ENCODE measurements around the gene HIPK1. TPM values are rescaled to one million over a fixed set of nuclear protein-coding genes. Genes with fewer than 3 reads are reported as not detected.
A peak's percentile ranks its signal among the peaks of the same experiment; 100 is the strongest.

Gene HIPK1
- total RNA-seq, 4 donors from 2014 or later, result 60.6 to 89.9 (median 76.5) TPM

DNA sequence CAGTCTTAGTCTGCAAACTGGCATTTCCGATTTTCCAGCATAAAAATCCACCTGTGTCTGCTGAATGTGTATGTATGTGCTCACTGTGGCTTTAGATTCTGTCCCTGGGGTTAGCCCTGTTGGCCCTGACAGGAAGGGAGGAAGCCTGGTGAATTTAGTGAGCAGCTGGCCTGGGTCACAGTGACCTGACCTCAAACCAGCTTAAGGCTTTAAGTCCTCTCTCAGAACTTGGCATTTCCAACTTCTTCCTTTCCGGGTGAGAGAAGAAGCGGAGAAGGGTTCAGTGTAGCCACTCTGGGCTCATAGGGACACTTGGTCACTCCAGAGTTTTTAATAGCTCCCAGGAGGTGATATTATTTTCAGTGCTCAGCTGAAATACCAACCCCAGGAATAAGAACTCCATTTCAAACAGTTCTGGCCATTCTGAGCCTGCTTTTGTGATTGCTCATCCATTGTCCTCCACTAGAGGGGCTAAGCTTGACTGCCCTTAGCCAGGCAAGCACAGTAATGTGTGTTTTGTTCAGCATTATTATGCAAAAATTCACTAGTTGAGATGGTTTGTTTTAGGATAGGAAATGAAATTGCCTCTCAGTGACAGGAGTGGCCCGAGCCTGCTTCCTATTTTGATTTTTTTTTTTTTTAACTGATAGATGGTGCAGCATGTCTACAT lies 47.6 kb downstream of the HIPK1 start:
- WGBS, result 63% methylated on average over 4 of the region's 4 CpGs
- Histone ChIP-seq H3K36me3 (peaks cover 18 to 41% (median 27%) of the 10 kb centered on the region in 4 donors), H3K27ac (replicated peaks in 1 of 4) (peak overlapping the region; percentile 15 to 54 (median 40)), H3K9me3 (no peaks in the 10 kb centered on the region), H3K4me1 (peaks cover 26 to 69% (median 62%) of the 10 kb centered on the region in 4 donors), H3K4me3 (no peak overlapping the region), H3K27me3 (no peaks in the 10 kb centered on the region)
- DNase-seq (ENCODE audit: extremely low spot score), result no peak
- intact Hi-C loops (cut with DNase I), result loop anchor here (5.0 to 10.0 kb wide), 3 partner anchors 64 to 241 kb away; no protein-coding TSS in a partner anchor
- TF ChIP-seq EP300 (IDR thresholded peaks at IDR 0.05) (no peak), POLR2A (IDR thresholded peaks at IDR 0.05; ENCODE audit: low read depth) (no peak), POLR2AphosphoS5 (IDR thresholded peaks at IDR 0.05) (peak in 1 of 2 donors; percentile 7)
- TF ChIP-seq, protein P1, sequence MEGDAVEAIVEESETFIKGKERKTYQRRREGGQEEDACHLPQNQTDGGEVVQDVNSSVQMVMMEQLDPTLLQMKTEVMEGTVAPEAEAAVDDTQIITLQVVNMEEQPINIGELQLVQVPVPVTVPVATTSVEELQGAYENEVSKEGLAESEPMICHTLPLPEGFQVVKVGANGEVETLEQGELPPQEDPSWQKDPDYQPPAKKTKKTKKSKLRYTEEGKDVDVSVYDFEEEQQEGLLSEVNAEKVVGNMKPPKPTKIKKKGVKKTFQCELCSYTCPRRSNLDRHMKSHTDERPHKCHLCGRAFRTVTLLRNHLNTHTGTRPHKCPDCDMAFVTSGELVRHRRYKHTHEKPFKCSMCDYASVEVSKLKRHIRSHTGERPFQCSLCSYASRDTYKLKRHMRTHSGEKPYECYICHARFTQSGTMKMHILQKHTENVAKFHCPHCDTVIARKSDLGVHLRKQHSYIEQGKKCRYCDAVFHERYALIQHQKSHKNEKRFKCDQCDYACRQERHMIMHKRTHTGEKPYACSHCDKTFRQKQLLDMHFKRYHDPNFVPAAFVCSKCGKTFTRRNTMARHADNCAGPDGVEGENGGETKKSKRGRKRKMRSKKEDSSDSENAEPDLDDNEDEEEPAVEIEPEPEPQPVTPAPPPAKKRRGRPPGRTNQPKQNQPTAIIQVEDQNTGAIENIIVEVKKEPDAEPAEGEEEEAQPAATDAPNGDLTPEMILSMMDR (IDR thresholded peaks at IDR 0.05), result peak; percentile 26 to 44 (median 30)

DNA sequence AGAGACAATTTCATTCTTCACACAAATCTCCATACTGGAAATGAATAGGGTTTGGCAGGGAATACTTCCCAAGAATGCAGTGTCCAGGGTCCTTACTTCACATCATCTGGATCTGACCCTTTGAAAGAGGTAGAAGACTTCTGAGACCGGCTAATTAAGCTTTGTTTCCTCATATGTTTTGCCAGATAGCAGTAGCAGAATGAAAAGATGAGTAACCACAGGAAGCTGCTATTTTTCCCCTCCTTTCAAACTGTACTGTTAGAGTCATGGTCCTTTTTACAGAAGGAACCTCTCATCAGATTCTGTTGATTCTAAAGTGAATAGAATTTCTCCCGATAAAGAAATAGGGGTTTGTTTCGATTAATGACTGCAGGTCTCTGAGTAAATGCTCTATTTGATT lies 48.8 kb downstream of the HIPK1 start:
- H3K4me3 ChIP-seq, result no peak overlapping the region
- H3K36me3 ChIP-seq, result peaks cover 6 to 30% (median 16%) of the 10 kb centered on the region in 4 donors
- DNase-seq (ENCODE audit: extremely low spot score), result no peak
- TF ChIP-seq, protein P1 (IDR thresholded peaks at IDR 0.05), result no peak
- TF ChIP-seq POLR2A (IDR thresholded peaks at IDR 0.05; ENCODE audit: low read depth), result no peak
- TF ChIP-seq POLR2AphosphoS5 (IDR thresholded peaks at IDR 0.05), result no peak
- no peak for TF ChIP-seq EP300 (IDR thresholded peaks at IDR 0.05)
- 66% methylated on average over 3 of the region's 3 CpGs for WGBS
- no peaks in the 10 kb centered on the region for H3K9me3 ChIP-seq
- peak overlapping the region in 2 of 4 donors; percentile 77 to 78 for H3K27ac ChIP-seq (replicated peaks in 1 of 4)
- intact Hi-C loops (cut with DNase I), result loop anchor here (2.0 to 10.0 kb wide), 4 partner anchors 66 to 305 kb away; no protein-coding TSS in a partner anchor
- H3K4me1 ChIP-seq, result peaks cover 32 to 80% (median 73%) of the 10 kb centered on the region in 4 donors
- no peaks in the 10 kb centered on the region for H3K27me3 ChIP-seq

- no peaks in the 10 kb centered on the region for H3K9me3 ChIP-seq
- WGBS, result 9% methylated on average over 13 of the region's 13 CpGs
- H3K4me3 ChIP-seq, result peak within 1 kb of the TSS; percentile 46 to 54 (median 48)
- H3K36me3 ChIP-seq, result peaks cover 0 to 18% (median 6%) of the 10 kb centered on the region in 4 donors
- intact Hi-C loops (cut with DNase I), result loop anchor here (2.0 to 10.0 kb wide), 4 partner anchors 67 to 304 kb away; no protein-coding TSS in a partner anchor
- peaks cover 43 to 92% (median 85%) of the 10 kb centered on the region in 4 donors for H3K4me1 ChIP-seq
- DNase-seq (ENCODE audit: extremely low spot score), result peak; percentile 97
- TF ChIP-seq, protein P1 (IDR thresholded peaks at IDR 0.05), result peak; percentile 70 to 72 (median 71)
- TF ChIP-seq EP300 (IDR thresholded peaks at IDR 0.05), result no peak
- TF ChIP-seq POLR2AphosphoS5 (IDR thresholded peaks at IDR 0.05), result peak; percentile 38 to 80
- H3K27ac ChIP-seq (replicated peaks in 1 of 4), result peak within 1 kb of the TSS; percentile 77 to 84 (median 80)
- no peaks in the 10 kb centered on the region for H3K27me3 ChIP-seq
These were observed 50.0 kb downstream of the HIPK1 start, which contains the start of gene OLFML3 for GRCh38 chr1:113978863-113979702. OLFML3 (plus strand) TSS chr1:113979474; CDS start chr1:113979517, 43 bp downstream.

DNA sequence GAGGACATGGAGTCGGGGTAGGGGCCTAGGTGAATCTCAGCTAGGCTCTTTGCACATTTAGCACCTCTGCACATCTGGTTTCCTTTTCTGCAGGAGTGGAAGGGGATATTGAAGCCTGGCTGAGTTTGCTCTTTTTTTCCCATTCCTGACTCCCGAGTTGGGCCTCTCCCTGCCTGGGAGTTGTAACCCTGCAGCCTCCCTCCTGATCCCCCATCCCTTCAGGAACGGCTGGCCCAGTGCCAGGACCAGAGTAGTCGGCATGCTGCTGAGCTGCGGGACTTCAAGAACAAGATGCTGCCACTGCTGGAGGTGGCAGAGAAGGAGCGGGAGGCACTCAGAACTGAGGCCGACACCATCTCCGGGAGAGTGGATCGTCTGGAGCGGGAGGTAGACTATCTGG lies 51.0 kb downstream of the HIPK1 start:
- peaks cover 0 to 8% (median 2%) of the 10 kb centered on the region in 4 donors for H3K36me3 ChIP-seq
- H3K27ac ChIP-seq (replicated peaks in 1 of 4), result peak overlapping the region; percentile 77 to 84 (median 80)
- no peaks in the 10 kb centered on the region for H3K9me3 ChIP-seq
- intact Hi-C loops (cut with DNase I), result no loop called here
- peaks cover 43 to 96% (median 91%) of the 10 kb centered on the region in 4 donors for H3K4me1 ChIP-seq
- peak overlapping the region; percentile 46 to 54 (median 48) for H3K4me3 ChIP-seq
- no peaks in the 10 kb centered on the region for H3K27me3 ChIP-seq
- peak in 1 of 2 donors; percentile 3 for TF ChIP-seq POLR2AphosphoS5 (IDR thresholded peaks at IDR 0.05)
- TF ChIP-seq EP300 (IDR thresholded peaks at IDR 0.05), result no peak
- no peak for DNase-seq (ENCODE audit: extremely low spot score)
- 27% methylated on average over 10 of the region's 10 CpGs for WGBS

Data from esophagus muscularis mucosa (tissue), 4 donors.